ENCODE results near the gene PIGS.
A peak's percentile ranks its signal among the peaks of the same experiment; 100 is the strongest.
"Not testable (repeated sequence)": the region's sequence is repeated elsewhere in the genome, so short reads cannot be mapped to it uniquely, and the experiment has no call there.

The PIGS gene

DNA sequence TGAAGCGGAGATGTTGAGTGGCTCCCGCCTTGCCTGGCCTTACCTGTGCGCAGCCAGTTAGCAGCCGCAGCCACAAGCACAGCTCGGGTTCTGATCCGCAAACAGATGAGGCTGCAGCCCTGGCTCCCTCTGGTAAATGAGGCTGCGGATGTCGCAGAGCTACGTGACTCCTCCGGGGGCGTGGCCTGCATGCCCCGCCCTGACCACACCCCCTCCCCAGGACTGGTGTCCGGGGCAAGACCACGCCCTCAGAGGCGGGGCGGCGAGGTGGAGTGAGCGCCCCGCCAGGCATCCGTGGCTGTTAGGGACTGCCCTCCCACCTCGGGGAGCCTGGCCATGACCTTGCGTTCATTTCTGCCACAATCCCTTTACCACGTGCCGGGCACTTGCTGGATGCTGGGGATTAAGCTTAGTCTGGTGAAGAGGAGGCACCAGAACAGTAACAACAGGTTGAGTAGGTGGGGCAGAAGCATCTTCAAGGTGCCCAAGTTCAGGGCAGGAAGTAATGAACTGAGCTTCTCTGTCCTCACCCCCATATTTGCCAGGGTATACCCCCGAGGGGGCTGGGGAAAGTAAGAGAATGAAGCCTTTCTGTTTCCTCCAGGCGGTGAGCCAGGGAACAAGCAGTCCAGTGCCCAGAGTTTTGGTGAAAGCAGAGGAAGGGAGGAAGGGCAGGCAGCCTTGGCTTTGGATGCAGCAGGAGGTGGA is 5.6 kb upstream of the PIGS start, which contains the start of gene ALDOC:
TSS of gene ALDOC (minus strand) at position 138 of the 708 bp plus-strand sequence. CDS start 1,363 bp downstream, outside the sequence.
- Histone ChIP-seq H3K27me3 (ENCODE audit: insufficient read depth, poor library complexity, severe bottlenecking) (no peaks in the 10 kb centered on the region), H3K4me3 (replicated peaks; ENCODE audit: insufficient read depth, low read length) (no peak within 1 kb of the TSS), H3K27ac (replicated peaks) (no peak within 1 kb of the TSS)
- peak; percentile 86 to 90 for DNase-seq (ENCODE audit: low read depth in 1 of 2, low spot score in 1 of 2)
- no peak for TF ChIP-seq REST (IDR thresholded peaks at IDR 0.05; ENCODE audit: insufficient replicate concordance, low read depth)
- no peak for TF ChIP-seq CTCF (IDR thresholded peaks at IDR 0.05; ENCODE audit: insufficient read depth, low read length)
- TF ChIP-seq POLR2AphosphoS5 (IDR thresholded peaks at IDR 0.05; ENCODE audit: low read depth), result no peak; the same call in 1 of the 2 replicates
- TF ChIP-seq SPI1 (IDR thresholded peaks at IDR 0.05; ENCODE audit: borderline replicate concordance, low read depth), result no peak
- TF ChIP-seq GABPA (IDR thresholded peaks at IDR 0.05; ENCODE audit: low read depth), result no peak

DNA sequence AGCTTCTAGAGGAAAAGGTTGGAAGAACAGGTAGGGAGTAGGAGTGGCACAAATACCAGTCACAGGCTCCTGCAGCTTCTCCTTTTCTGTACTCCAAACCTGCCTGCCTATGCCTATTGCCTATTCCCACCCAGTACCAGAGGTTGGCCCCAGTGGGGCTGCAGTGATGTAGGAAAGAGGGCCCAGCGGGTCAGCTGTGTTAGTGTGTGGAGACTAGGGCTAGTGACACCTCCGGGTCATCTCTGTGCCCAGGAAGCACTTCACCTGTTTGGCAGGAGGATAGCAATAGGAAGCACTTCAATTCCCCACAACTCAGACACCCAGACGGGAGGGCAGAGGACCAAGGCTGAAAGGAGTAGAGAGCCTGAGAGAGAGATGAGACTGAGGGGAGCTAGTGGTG is 4.7 kb upstream of the PIGS start:
- H3K4me3 ChIP-seq (replicated peaks; ENCODE audit: insufficient read depth, low read length); H3K27ac ChIP-seq (replicated peaks); DNase-seq (ENCODE audit: low read depth in 1 of 2, low spot score in 1 of 2); H3K27me3 ChIP-seq (ENCODE audit: insufficient read depth, poor library complexity, severe bottlenecking): not testable (repeated sequence)

DNA sequence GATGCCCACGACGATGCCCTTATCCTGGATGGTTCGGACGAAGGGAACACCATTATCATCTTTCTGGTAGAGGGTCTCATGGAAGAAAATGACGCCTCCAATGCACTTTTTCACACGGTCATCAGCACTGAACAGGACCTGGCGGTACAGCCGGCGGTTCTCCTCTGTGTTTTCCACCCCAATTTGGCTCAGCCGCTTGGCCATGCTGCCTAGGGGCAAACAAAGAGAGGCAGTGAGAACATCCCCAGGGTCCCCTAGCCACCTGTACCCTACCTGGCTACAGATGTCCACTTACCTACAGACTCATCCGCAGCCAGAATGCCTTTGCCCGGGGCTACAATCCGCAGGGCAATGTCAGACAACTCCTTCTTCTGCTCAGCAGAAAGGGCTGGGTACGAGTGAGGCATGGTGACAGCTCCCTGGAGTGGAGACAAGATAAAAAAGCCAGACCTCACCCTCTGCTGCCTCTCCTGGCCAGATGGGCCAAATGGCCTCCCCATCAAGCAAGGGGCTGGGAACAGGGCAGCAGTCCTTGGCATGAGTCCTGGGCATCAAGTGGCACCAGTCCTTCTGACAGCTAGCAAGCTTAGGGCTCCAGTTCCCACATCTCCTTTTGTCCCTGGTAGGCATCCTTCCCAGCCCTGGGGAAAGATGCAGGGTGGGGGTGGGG is 3.9 kb upstream of the PIGS start:
- Histone ChIP-seq H3K27ac (replicated peaks) (no peak overlapping the region), H3K27me3 (ENCODE audit: insufficient read depth, poor library complexity, severe bottlenecking) (no peaks in the 10 kb centered on the region), H3K4me3 (replicated peaks; ENCODE audit: insufficient read depth, low read length) (no peak overlapping the region)
- no peak for DNase-seq (ENCODE audit: low read depth in 1 of 2, low spot score in 1 of 2)
- TF ChIP-seq REST (IDR thresholded peaks at IDR 0.05; ENCODE audit: insufficient replicate concordance, low read depth) (no peak), GABPA (IDR thresholded peaks at IDR 0.05; ENCODE audit: low read depth) (no peak), CTCF (IDR thresholded peaks at IDR 0.05; ENCODE audit: insufficient read depth, low read length) (no peak), SPI1 (IDR thresholded peaks at IDR 0.05; ENCODE audit: borderline replicate concordance, low read depth) (no peak), POLR2AphosphoS5 (IDR thresholded peaks at IDR 0.05; ENCODE audit: low read depth) (no peak)

DNA sequence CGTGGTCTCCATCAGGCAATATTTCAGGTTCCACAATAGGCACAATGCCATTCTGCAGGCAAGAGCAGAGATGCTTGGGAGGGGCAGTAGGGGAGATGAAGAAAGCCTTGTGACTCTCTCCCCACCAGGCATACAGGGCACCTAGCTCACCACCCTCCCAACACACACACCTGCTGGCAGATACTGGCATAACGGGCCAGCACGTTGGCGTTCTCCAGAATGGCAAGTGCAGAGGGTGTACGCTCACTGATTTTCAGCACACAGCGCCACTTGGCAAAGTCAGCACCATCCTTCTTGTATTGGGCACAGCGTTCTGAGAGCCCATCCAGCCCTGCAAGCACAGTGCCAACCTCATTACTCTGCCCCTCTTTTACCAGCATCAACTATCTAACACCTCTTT is 3.2 kb upstream of the PIGS start:
- no peak overlapping the region for H3K27ac ChIP-seq (replicated peaks)
- TF ChIP-seq CTCF (IDR thresholded peaks at IDR 0.05; ENCODE audit: insufficient read depth, low read length) (peak; percentile 2), GABPA (IDR thresholded peaks at IDR 0.05; ENCODE audit: low read depth) (no peak)
- no peak for DNase-seq (ENCODE audit: low read depth in 1 of 2, low spot score in 1 of 2)
- H3K4me3 ChIP-seq (replicated peaks; ENCODE audit: insufficient read depth, low read length), result no peak overlapping the region
- H3K27me3 ChIP-seq (ENCODE audit: insufficient read depth, poor library complexity, severe bottlenecking), result no peaks in the 10 kb centered on the region
